Stimulated activated CD8-positive, alpha-beta memory T cell treated with anti-CD3 and anti-CD28 coated beads, Interleukin-4, amount 100 ng/mL, for 48 hours (primary cell): Measurements from ENCODE around the gene NPC2.

Source experiments
- DNase-seq: peaks from one replicate; pipeline ENCODE4 v3.0.0-alpha.2; 2020

The NPC2 gene

DNA sequence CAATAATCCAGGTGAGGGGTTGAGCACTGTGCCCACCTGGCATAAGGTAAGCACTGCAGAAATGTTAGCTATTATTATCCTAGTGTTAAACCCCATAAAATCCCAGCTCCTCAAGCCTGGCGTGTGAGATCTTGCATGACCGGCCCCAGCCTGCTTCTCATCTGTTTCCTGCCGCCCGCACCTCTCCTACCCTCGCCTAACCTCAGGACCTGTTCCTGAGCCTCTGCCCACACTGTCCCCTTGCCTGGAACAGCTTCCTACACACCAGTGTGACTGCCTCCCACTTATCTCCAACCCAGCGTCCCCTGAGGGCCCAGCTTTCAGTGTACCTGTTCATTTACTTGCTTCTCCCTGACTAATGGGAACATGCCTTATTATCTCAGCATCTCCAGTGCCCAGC is 25.1 kb upstream of the NPC2 start:
- DNase-seq, result no peak

DNA sequence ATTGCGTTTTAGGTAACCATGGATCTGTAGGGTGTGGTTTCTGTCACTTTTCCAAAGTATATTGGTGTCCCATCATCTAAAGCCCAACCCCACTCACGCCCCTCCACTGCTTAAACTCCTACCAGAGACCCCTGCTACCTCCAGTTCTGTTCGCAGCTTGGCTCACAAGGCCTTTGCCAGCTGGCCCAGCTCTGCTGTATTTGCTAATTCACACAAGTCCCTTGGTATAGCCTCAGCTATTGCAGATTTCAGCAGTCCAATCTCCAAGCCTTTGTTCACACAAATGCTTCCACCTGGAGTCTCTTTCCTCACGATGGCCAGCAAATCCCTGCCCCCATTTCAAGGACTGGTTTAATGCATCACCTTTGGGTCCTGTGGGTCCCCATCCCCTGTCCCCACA is 24.6 kb upstream of the NPC2 start:
- DNase-seq, result no peak

DNA sequence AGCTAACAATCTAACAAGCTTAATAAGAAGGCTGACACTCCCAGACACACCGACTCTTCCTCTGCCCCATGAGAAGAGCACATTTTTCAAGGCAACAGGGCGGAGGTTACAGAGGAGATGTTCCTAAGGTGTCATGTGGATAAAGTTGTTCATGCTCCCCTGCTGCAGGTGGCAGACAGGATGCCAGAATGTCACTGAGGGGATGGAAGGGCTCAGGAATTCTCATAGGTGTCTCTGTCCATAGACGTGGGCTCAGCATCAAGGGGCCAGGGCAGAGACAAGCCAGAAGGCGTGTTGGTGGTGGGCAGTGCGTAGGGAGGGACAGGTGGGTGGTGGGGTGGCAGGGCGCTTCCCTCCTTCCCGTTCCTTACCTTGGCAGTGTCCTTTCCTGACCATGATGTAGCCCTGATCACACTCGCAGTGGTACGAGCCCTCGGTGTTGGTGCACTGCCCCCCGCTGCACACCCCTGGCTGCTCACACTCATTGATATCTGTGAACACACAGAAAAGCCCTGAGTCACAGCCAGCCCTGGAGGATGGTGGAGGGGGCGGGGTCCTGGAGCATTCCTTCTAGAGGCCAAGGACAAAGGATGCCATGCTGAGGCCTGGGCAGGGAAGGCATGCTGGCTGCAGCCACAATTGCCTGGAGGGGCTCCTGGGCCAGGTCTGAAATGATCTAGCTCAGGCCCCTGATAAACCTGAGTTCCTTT is 23.5 kb upstream of the NPC2 start:
- no peak for DNase-seq

DNA sequence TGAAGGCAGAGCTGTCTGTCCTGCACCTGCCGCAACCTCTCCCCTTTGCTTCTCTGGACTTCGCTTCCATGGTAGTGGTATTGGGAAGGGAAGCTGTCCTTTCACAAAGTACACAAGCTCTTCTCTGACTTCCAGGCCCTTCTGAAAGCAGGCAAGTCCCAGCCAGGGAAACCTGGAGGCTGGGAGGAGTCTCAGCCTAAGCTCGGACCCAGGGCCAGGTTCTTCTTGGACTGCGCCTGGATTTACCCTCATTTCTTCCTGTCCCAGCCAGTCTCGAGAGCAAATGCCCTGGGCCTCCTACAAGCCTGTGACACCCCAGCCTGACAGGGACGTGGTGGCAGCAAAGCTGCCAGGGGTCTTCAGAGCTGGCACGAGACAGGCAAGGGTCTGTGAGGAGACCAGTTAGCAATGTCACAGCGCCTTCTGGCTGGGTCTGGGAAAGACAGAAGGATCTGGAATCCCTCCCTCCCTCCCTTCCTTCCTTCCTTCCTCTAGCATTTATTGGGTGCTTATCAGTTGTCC is 22.8 kb upstream of the NPC2 start:
- DNase-seq, result no peak

DNA sequence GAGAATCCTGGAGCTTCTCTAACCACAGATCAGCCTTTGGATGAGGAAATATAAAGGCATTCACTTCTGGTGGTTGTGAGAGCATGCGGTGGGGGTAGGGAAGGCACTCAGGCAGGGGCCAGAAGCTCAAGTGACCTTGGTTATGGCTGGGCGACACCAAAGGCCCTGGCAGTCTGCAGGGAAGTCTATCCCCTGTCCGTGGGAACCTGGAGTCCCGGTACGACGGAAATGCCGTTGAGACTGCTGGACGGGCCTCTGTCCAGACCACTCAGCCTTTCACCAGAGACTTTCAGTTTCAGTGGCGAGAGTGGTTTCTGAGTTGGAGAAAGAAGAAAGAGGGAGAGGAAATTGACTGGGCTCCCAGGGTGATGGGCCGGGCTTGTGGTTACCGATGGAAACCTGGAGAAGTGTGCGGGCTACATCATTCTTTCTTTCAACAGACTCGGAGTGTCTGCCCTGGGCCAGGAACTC is 21.4 kb upstream of the NPC2 start:
- no peak for DNase-seq

DNA sequence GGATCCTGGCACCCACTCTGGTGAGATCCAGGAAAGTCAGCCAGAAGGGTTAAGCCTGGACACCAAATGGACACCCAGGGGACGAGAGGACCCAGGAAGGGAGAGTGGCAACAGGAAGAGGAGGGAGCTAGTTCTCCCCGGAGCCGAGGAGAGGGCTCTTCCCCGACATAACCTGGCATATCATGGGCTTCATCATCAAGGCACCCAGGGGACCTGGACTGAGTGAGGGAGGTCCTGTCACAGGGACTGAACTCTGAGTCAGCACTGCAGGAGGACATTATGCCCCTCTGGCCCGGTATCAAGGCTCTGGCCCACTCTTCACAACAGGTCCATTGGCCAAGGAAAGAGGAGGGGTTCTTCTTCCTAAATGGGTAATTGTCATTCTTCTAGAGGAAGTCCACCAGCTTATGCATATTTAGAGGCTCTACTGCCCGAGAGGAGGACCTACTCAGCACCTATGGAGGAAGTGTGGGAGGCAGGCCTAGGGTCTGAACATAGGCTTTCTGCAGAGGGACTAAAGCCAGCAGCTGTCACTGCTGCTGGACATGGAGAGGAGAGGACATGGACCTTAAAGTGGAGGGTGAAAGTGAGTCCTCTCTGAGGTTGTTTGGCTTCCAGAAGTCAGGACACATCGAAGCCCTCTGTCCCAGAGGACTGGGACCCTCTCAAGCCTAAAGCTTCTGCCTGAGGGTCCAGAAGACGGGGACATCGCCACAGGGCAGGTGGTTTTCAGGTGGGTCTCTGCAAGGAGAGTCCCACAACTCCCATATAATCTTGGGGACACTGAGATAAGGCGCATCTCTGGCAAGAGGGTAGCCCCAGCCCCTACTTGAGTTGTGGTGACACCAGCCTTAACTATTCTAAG is 19.1 kb upstream of the NPC2 start:
- no peak for DNase-seq

DNA sequence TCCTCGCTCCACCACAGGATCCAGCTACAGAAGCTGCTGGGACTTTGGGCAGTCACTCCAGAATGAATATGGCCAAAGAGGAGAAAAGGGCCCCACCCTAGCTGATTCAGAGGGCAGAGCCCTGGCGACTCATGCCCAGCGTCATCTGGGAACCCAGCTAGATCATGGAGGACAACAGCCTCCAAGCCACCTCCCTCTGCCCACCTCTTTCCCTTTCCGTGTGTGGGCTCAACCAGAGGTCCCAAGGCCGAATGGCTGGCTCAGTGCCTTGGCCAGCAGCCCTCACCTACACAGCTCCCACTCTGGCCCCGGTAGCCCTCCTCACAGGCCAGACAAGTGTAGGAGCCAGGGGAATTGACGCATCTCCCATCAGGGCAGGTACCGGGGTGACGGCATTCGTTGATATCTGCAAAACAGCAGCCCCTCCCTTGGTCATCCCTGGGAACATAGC is 17.9 kb upstream of the NPC2 start:
- no peak for DNase-seq

DNA sequence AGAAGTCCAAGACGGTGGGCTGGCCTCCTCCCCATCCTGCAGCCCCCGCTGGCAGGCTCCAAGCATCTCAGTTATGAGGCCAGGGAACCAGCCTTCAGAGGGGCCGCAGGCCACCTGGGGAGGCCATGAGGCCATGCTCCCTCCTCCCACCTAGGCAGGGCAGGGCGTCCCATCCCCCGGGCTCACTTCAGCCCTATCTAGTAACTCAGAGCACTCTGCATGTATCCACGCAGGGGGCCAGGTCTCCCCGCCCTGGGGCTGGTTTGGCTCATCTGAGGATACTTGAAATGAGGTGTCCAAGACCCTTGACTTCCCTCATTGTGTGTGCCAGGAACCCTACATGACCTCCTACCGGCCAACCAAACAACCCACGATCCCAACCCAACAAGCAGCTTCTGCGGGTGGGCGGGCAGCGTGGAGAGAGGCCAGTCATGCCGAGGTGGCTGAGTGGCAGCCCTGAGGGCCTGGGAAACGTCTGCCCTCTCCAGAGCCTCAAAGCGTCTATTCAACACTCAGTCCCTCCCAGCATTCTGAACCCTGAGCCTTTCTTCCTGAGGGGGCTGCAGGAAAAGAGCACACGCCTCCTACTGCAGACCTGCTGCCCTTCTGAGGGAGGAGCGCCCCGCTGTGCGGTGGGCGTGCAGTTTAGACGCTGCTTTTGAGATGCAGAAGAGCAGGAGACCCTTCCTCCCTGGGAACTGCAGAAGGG is 17.3 kb upstream of the NPC2 start:
- DNase-seq, result no peak

DNA sequence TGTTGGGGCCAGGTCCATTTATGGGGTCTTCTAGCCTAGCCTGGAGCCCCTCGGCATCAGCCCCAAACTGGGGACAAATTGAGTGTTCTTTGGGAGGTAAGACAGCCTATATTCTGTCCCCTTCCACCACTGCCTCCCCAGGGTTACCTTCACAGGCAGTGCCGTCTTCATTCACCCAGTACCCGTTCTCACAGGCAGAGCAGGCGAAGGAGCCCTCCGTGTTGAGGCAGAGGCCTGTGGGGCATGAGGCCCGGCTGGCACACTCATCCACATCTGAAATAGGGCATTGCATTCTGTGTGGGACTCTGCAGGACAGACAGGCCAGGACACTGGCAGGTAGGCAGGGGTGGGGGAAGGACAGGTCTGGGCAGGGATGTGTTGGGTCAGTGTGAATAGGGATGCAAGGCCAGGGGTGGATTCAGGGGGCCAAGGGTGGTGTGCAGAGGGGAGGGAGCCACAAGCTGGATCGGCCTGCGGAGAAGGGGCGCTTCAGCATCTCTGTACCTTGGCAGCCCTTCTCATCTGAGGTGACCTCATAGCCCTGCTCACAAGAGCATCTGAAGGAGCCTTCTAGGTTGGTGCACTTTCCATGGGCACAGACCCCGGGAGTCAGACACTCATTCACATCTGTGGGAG is 16.6 kb upstream of the NPC2 start:
- no peak for DNase-seq

DNA sequence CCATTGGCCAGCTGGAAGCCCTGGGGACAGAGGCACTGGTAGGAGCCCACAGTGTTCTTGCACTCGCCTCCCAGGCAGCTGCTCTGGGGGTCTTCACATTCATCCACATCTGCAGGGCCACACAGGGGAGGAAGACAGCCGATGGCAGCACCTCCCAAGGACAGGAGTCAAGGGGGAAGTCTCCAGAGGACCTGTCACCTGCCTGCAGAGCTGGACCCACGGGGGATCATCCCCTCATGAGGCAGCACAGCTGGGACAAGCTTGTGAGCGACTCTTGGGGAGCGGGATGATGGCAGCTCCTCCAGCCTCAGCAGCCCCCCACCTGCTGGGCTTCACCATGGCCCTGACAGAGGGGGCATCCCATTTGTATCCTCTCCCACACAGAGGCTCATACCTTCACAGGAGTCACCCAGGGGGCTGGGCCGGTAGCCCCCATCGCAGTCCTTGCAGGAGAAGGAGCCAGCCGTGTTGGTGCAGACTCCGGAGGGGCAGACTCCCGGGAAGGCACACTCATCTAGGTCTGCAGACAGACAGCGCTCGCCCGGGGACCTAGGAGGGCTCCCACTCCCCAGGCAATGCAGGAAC is 15.8 kb upstream of the NPC2 start:
- DNase-seq, result no peak

DNA sequence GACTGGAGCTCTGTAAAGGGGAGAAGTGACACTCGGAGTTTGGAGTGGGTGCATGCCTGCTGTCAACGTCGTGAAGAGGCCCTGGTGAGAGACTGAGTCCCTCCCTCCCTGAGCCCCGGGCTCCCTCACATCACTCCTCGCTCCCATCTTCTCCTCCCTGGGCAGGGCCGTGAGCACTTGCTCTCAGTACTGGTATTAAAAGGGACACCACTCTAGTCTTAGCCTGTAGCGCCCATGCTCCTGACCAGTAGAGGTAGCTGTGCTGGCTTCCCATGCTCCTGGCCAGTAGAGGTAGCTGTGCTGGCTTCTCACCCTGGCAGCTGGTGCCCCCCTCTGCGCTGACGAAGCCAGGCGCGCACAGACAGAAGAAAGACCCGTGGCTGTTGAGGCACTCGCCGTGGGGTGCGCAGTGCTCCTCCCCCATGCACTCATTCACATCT is 15.2 kb upstream of the NPC2 start:
- no peak for DNase-seq

DNA sequence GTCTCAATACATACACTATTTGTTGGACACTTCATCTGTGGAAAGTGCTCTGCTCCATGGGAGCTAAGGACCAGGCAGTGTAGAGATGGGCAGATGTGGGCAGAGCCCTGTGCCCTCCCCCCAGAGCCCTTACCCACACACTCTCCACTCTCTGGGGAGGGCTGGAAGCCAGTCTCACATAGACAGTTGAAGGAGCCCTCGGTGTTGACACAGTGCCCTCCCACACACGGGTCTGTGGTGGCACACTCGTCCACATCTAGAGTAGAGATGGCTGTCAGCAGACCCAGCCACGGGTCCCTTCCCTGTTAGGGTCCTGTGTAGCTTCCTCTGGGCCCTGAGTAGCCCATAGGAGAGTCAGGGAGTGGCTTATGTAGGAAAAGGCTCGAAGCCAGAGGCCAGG is 14.7 kb upstream of the NPC2 start:
- no peak for DNase-seq

DNA sequence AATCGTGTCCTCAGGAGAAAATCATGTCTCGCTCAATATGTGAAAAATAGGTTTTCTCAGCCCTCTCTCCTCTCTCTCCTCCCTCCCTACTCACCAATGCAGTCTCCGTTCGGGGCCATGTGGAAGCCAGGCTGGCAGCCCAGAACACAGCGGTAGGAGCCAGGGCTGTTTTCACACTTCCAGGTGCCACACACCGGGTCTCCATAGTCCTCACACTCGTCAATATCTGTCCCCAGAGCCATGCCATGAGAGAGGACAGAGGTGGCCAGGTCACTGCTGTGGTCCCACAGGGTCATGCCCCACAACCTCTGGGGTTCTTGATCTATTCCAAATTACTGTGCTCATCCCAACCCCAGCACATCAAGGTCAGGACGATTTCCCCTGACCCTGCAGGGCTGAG is 14.0 kb upstream of the NPC2 start:
- DNase-seq, result no peak

DNA sequence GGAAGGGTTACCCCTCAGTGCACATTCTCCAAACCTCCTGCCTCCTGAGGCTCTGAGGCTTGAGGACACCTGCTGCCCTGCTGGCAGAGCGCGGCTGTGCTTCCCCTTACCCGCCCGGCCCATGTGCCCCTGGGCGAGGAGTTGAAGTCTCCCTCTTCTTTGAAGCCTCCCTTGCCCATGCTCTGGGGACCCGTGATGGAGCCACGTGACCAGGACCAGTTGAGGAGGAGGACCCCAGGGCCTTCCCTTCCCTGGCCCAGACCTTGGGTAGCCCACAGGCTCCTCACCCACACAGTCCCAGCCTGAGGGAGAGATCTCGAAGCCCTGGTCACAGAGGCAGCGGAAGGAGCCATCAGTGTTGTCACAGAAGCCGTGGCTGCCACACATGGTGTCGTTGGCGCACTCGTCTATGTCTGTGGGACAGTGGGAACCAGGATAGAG is 13.3 kb upstream of the NPC2 start:
- no peak for DNase-seq

DNA sequence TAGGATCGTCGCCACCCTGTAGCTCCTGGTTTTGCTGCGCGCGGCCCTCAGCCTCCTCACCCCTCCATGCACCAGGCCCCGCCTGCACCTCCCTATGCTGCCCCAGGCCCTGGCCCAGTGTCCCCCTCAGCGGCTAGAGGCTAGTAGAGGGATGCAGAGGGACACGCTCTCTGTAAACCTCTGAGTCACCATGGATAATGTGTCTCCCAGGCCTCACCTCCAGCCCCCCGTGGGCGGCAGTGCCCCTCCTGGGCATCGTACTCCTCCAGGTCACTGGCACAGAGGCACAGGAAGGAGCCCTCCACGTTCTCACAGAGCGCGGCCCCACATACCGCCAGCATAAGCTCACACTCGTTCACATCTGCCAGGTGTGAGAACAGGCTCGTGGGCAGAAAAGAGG is 12.7 kb upstream of the NPC2 start:
- no peak for DNase-seq

DNA sequence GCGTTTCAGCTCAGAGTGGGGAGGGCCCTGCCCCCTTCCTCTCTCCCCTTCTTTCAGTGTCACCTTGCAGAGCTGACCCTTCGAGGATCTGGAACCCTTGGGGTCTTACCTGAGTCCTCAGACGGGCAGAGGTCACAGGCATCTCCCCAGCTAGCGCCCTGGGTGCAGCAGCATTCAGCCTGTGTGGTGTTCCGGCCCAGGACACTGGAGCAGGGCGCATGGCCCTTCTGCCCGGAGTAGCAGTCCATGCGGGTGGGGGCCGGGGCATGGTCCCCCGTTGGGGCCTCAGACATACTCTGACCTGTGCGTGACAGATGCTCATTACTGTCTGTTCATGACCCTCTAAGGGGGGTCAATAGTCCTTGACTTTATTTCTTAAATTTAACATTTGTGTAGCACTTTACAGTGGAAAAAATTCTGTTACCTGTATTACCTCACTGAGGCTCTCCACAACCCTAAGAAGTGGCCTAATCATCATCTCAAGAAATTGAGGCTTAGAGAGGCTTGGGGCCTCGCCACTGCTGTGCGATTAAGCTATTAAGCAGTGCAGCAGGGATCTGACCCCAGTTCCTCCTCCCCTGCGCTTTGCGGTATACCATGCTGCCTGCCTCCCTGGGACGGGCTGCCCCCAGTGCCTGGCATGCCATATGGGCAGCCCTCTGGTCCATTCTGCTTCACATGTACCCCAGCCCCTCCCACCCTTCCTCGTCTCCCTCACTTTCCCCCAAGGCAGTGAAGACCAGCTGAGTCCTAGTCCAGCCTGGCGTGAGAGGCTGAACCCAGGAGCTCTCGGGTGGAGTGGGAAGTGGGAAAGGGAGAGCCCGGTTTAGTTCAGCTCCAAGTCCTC is 12.0 kb upstream of the NPC2 start:
- no peak for DNase-seq

DNA sequence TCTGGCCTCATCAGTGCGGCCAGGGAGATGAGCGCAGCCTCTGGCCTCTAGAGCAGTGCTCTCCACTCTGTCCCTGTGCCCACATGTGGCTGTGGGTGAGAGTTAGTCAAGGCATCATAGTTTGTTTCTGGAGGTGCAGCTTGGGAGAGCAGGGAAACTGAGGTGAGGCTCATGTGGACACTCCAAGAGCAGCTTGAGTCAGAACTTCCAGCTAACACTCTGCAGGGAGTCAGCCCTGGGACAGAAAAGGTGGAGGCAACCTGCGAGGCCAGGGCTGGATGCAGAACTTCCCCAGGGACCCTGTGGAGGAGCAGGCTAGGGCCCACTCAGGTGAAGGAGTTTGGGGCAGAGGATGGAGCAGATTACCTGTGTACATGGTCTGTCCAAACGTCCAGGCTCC is 11.3 kb upstream of the NPC2 start:
- no peak for DNase-seq

DNA sequence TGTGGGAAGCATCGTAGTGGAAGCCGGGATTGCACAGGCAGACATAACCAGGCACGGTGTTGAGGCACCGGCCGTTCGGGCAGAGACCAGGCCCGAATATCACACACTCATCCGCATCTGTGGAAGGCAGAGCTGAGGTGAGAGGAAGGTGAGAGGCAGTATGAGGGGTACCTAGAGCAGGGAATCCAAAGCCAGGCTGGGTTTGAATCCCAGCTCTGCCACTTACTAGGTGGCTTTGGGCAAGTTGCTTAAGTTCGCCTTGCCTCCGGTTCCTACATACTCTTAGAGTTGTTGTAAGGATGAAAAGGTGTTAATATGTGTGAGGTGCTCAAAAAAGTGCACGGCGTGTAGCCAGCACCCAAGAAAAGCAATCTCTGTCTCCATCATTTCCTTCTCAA is 10.8 kb upstream of the NPC2 start:
- peak; percentile 18 for DNase-seq

DNA sequence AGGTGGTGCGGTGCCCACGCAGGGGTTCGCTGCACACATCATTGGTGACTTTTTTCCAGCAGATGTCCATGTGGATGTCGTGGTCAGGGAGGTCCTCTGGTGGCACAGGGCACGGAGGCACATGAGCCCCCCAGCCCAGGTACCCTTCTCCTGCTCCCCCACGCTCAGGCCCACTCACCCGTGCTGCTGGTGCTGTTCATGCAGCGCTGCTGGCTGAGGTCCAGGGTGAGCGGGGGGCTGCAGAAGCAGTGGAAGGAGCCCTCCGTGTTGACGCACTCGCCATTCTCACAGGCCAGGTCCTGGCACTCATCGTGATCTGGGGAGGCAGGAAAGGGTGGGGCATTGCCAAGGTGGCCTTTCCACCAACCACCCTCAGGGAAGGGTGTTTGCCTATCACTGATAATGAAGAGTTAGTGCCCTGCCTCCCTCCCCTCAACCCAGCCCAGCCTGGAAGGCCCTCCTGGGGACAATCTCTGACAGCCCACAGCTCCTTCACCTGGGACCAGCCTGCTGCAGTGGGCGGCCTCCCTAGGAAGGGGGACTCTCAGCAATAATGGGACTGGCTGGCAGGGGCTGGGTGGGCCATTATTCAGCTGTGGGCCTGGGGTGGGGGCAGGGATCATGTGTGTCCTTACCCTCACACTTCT is 10.3 kb upstream of the NPC2 start:
- DNase-seq, result peak; percentile 18

DNA sequence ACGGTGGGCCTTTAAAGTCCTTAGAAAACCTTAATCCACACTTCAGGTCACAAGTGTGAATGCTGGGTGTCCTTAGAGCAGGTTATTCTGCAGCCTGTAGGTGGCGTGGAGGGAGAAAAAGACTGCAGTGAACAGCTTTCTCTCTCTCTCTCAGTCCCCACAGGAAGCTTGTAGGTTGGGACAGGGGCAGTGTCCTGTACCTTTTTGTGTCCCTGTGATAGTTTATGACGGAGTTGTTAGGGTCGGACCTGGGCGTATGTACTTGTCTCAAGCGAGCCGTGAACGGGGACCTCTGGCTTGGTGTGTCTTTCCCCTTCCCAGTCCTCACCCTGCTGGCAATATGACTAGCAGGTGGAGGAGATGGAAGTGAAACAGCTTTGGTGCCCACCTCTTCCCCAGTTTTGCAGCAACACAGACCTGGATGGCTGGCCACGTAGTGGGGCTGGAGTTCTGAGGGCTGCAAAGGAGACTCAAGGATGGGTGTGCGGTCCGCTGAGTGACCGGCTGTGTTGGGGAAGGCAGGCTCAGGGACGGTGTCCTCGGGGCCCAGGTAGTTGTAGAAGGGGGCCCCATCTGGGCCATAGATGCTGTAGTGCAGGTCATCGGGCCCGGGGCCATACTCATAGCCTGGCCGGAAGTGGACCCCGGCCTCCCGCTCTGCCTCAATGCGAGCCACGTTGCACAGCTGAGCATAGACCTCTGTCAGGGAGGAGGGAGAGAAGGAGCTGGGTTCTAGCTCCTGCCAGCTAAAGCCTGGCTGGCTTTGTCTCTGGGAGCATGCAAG is 9.3 kb upstream of the NPC2 start:
- DNase-seq, result no peak
